BJ (cell line): ENCODE measurements around the gene WBP11. TPM values are rescaled to one million over a fixed set of nuclear protein-coding genes. Genes with fewer than 3 reads are reported as not detected.
A peak's percentile ranks its signal among the peaks of the same experiment; 100 is the strongest.

Source experiments
- CTCF ChIA-PET: fragments of 350-600 bp; formaldehyde crosslinking; extraction: SDS; loops from one replicate; lab custom pipeline; 2021; ENCODE audit warnings: antibody characterized with exemption, inconsistent platforms; lab: Yijun Ruan, JAX
- POLR2A ChIA-PET: fragments of 300-600 bp; sonication (Branson Sonifier 250); formaldehyde crosslinking; extraction: SDS; loops from one replicate; lab custom pipeline; 2021; ENCODE audit warnings: antibody characterized with exemption; lab: Charles Lee
- DNase-seq: peaks from one replicate; pipeline ENCODE4 v3.0.0-alpha.2; 2011; ENCODE audit warnings: low read depth
- H3K27me3 ChIP-seq: 2 replicates; pipeline ENCODE4 v1.6.0; 2011; ENCODE audit warnings: low read length; ENCODE audit not compliant: control insufficient read depth, insufficient read depth
- H3K36me3 ChIP-seq: 2 replicates; pipeline ENCODE4 v1.5.1; 2011; ENCODE audit warnings: low read length; ENCODE audit not compliant: control insufficient read depth, insufficient read depth
- H3K4me3 ChIP-seq: 2 replicates; pipeline ENCODE4 v1.5.1; 2011; ENCODE audit warnings: low read depth, mild to moderate bottlenecking, control low read depth, low read length
- polyA plus RNA-seq: library from polyadenylated mRNA; depleted of rRNA; stranded (reverse); fragments of >200 nt; gene quantifications from 2 replicates; pipeline ENCODE4 v1.2.3, GENCODE V29; 2011
- TF ChIP-seq, protein P1 (sequence below): IDR thresholded peaks from 2 replicates; pipeline ENCODE4 v1.5.1; 2011; ENCODE audit warnings: low read depth, mild to moderate bottlenecking, control low read depth, inconsistent platforms, low read length, moderate library complexity; ENCODE audit not compliant: insufficient read depth

The WBP11 gene
- polyA plus RNA-seq, 1 experiment, result 12.8 TPM

DNA sequence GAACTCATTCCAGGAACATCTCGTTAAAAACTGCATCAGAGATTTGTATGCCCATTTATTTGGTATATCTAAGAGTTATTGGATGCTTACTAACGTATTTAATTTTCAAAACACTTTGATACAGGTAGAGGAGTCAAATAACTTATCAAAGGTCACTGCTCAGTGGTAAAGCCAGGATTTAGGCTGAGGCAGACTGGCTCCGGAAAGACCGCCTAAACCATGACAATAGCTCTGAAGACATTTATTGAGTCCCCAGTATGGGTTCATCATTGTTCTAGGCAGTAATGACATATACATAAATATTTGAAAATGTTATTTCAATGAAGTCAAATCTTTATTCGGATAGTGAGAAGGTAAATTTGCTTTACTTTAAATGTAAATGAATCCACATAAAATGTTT is 30.3 kb downstream of the WBP11 start:
- ChIA-PET POLR2A (no interaction called here), CTCF (interaction anchor here (0.6 to 1.8 kb wide), 2 partner anchors 448 to 504 kb away, joined by 3 to 4 read pairs; partner anchors contain the start of gene RERG)
- no peaks in the 10 kb centered on the region for H3K27me3 ChIP-seq
- H3K36me3 ChIP-seq, result no peaks in the 10 kb centered on the region
- H3K4me3 ChIP-seq, result no peak overlapping the region
- no peak for DNase-seq
- TF ChIP-seq, protein P1, sequence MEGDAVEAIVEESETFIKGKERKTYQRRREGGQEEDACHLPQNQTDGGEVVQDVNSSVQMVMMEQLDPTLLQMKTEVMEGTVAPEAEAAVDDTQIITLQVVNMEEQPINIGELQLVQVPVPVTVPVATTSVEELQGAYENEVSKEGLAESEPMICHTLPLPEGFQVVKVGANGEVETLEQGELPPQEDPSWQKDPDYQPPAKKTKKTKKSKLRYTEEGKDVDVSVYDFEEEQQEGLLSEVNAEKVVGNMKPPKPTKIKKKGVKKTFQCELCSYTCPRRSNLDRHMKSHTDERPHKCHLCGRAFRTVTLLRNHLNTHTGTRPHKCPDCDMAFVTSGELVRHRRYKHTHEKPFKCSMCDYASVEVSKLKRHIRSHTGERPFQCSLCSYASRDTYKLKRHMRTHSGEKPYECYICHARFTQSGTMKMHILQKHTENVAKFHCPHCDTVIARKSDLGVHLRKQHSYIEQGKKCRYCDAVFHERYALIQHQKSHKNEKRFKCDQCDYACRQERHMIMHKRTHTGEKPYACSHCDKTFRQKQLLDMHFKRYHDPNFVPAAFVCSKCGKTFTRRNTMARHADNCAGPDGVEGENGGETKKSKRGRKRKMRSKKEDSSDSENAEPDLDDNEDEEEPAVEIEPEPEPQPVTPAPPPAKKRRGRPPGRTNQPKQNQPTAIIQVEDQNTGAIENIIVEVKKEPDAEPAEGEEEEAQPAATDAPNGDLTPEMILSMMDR, result no peak

DNA sequence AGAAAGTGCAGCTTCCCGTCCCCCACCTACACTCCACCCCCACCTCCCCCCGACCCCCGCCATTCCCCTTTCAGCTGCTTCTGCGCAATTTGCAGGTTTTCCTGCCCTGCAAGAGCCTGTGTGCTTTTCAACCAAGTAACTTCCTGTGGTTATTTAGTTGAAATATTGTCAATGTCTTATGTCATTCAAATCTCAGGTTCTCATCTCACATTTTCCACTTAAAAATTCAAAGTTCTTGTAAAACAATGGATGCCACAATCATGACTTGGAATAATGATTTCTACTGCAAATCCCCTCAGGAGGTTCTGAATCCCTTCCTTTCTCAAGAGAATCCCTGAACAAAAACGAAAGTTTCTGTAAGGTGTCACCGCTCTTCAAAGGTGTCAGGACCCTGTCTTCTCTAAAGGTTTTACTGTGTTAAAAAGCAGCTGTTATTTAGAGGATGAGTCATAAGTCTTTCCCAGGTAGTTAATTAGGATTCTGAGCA is 31.6 kb downstream of the WBP11 start:
- Histone ChIP-seq H3K4me3 (no peak overlapping the region), H3K36me3 (no peaks in the 10 kb centered on the region; the same call in 1 of the 2 replicates), H3K27me3 (no peaks in the 10 kb centered on the region)
- CTCF ChIA-PET, result interaction anchor here (0.8 to 3.3 kb wide), 4 partner anchors 11 to 53 kb away, joined by 3 to 15 read pairs (median 4); partner anchors contain the start of genes C12orf60 and WBP11
- no peak for DNase-seq
- POLR2A ChIA-PET, result interaction anchor here (0.6 to 1.5 kb wide), 4 partner anchors 16 to 803 kb away, joined by 3 to 10 read pairs (median 3); partner anchors contain the start of genes C12orf60 and WBP11
- TF ChIP-seq, protein P1, result no peak

DNA sequence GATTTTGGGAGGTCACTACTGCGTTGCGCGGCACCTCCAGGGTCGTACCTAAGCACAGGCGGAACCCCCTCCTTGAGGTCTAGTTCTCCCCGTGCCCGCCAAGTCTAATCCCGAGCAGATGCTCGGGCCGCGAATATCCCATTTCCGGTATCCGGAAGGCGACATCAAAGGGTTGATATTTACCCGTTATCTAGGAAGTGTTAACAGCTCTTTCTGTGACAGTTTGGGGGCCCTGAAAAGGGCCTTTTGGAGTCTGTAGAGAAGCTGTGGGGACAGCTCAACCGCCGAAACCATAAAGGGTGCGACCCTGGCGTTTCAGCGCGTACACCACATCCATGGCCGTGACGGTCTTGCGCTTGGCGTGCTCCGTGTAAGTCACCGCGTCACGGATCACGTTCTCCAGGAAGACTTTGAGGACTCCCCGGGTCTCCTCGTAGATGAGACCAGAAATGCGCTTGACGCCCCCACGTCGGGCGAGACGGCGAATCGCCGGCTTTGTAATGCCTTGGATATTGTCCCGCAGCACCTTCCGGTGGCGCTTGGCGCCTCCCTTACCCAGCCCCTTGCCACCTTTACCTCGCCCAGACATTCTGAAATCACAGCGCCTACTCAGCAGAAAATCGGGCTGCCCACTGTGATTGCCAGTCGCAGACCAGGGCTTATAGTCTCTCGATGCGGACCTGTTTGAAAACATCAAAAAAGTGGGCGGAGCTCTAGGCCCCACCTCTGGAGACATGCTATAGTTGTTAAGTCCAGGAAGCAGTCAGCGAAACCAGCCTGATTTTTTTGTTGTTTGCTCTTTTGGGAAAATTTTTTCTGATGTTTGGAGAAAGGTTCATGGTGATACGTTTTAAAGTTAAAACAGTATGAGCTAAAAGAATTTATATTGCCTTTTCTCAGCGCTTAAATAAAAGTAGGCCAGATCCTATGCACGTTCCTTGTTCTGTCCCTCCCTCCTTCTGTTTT is 32.5 kb downstream of the WBP11 start:
- POLR2A ChIA-PET, result interaction anchor here (0.6 to 1.5 kb wide), 4 partner anchors 15 to 804 kb away, joined by 3 to 10 read pairs (median 3); partner anchors contain the start of genes C12orf60 and WBP11
- H3K27me3 ChIP-seq, result no peaks in the 10 kb centered on the region
- CTCF ChIA-PET, result interaction anchor here (0.5 to 3.3 kb wide), 14 partner anchors 9 to 356 kb away, joined by 3 to 15 read pairs (median 4); partner anchors contain the start of genes C12orf60 and WBP11
- H3K36me3 ChIP-seq, result no peaks in the 10 kb centered on the region; the same call in 1 of the 2 replicates
- TF ChIP-seq, protein P1, result no peak
- DNase-seq, result peak; percentile 85
- H3K4me3 ChIP-seq, result peak overlapping the region; percentile 75

GRCh38 chr12:14769969-14770495 is 33.2 kb downstream of the WBP11 start:
- H3K36me3 ChIP-seq, result no peaks in the 10 kb centered on the region; the same call in 1 of the 2 replicates

More at GRCh38 chr12:14769969-14770495, 33.2 kb downstream of the WBP11 start:
- CTCF ChIA-PET, result interaction anchor here (0.5 to 3.3 kb wide), 15 partner anchors 8 to 452 kb away, joined by 3 to 15 read pairs (median 4); partner anchors contain the start of genes C12orf60, RERG and WBP11
- Histone ChIP-seq H3K27me3 (no peaks in the 10 kb centered on the region), H3K4me3 (peak overlapping the region; percentile 75)
- TF ChIP-seq, protein P1, result peak; percentile 86
- POLR2A ChIA-PET, result interaction anchor here (1.5 kb wide), 1 partner anchor 33 kb away, joined by 10 read pairs; the partner anchor contains the start of genes C12orf60 and WBP11
- DNase-seq, result no peak
